NCI-H69 (cell line): ENCODE results near the gene PREX1.
"Not testable (repeated sequence)": the region's sequence is repeated elsewhere in the genome, so short reads cannot be mapped to it uniquely, and the experiment has no call there.

Source experiments
- DNase-seq: peaks from one replicate; lab custom pipeline; 2025; lab: John Stamatoyannopoulos, UW

The PREX1 gene

GRCh38 chr20:48847498-48848205, 19.9 kb upstream of the PREX1 start:
- no peak for DNase-seq

DNA sequence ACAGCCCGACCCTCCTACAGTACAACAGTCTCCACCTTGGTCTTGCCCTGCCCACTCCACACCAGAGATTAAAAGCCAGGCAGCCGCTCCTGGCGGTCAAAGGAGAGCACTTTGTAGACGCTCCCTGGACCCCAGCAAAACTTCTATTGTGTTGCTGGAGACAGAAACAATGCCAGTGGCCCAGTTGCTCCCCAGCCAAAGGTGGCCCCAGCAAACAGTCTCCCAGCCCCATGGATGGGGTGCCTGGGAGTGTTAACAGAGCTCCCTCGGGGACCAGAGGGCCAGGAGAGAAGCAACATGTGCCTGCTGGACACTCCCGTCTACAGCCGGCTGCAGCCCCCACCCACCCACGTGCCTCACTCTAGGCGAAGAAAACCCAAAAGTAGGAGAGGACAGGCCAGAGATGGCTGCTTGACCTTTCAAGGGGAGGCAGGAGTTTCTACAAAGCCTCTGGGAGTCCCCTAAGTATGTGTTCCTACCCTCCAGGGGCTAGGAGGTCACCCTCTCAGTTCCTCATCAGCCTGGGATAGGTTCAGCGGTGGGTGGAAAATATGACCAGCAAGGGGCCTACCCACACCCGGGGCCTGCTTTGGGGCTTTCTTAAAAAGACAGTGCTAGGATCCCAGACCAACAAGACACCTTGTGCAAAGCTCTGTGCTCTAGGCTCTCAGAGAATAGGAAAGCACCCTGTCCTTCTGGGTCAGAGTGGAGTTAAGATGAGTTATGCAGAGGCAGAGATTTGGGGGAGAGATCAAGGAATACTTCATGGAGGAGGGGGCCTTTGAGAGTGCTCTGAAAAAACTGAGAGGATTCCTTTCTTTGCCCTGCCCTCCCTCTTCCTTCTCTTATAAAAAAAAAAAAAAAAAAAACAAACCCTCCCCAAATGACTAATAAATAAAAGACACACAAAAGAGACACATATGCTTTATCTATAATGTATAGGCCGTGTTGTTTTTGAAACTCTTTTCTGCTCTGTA, 19.0 kb upstream of the PREX1 start:
- peak; percentile 10 for DNase-seq

DNA sequence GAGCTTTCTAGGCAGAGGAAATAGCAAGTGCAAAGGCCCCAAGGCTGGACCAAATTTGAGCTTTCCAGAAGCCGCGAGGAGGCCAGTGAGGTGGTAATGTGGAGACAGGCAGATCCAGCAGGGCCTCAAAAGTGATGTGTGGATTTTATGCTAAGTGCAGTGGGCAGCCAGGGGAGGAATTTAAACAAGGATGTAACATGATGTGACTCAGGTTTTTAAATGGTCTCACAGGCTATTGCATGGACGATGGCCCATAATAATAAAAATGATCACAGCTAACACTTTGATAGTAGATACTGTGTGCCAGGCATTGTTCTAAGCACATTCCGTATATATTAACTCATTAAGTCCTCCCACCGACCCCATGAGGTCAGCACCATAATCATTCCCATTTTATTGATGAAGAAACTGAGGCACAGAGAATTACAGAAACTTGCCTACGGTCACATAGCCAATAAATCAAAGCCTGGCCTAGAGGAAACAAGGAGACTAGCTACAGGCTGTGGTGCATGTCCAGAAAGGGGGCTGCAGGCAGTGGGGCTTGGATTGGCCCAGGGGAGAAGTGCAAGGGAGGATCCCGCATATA, 18.0 kb upstream of the PREX1 start:
- no peak for DNase-seq

- no peak for DNase-seq
Observed at GRCh38 chr20:48844996-48845395, 17.2 kb upstream of the PREX1 start.

DNA sequence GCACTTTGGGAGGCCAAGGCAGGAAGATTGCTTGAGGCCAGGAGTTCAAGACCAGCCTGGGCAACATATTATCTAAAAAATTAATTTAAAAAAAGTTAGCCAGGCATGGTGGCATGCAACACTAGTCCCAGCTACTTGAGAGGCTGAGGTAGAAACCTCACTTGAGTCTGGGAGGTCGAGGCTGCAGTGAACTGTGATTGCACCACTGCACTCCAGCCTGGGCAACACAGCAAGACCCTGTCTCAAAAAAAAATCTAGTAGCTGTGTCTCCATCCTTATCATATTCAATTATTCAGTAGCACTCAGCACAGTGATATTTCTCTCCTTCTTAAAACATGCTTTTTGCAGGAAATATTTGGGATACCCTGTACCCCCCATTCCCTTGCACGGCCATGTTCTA, 16.1 kb upstream of the PREX1 start:
- DNase-seq = not testable (repeated sequence)

GRCh38 chr20:48843057-48843806, 15.4 kb upstream of the PREX1 start:
- no peak for DNase-seq

- no peak for DNase-seq
Observed at GRCh38 chr20:48841875-48842529, 14.2 kb upstream of the PREX1 start.

- no peak for DNase-seq
Observed at GRCh38 chr20:48841196-48841874, 13.5 kb upstream of the PREX1 start.

GRCh38 chr20:48839154-48839917, 11.5 kb upstream of the PREX1 start:
- no peak for DNase-seq

- DNase-seq = no peak
Observed at GRCh38 chr20:48837014-48837413, 9.2 kb upstream of the PREX1 start.

GRCh38 chr20:48835390-48835789, 7.6 kb upstream of the PREX1 start:
- DNase-seq = no peak

DNA sequence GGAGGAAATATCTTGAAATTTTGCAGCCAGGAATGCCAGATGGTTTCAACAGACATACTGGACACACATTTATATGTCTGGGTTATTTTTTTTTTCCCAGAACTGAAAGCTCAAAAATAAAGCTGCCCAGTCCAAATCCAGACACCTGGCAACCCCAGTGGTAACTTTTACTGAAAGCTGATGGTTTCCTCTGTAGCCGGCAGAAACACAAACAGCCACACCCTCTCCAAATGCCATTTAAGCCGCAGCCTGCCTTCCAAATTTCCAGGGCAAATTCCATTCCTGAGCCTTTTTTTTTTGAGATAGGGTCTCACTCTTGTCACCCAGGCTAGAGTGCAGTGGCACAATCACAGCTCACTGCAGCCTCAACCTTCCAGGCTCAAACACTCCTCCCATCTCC, 6.5 kb upstream of the PREX1 start:
- no peak for DNase-seq

DNA sequence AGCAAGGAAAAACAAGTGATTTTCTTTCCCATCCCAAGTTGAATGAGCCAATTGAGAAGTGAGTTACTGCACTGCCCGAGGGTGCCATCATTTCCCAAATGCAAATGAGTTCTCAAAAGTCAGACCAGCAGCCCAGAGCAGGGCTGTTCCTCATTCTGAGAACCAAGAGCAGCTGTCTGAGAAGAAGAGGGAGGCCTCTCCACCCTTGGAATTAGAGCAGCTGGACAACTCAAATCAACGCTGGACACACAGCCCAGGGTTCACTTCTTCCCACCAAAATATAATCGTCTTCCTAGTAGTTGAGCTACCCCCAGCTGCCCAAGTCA, 4.6 kb upstream of the PREX1 start:
- DNase-seq = no peak

- peak; percentile 25 for DNase-seq
Observed at GRCh38 chr20:48831718-48832404, 4.1 kb upstream of the PREX1 start.

- DNase-seq = no peak
Observed at GRCh38 chr20:48830826-48831318, 3.1 kb upstream of the PREX1 start.

DNA sequence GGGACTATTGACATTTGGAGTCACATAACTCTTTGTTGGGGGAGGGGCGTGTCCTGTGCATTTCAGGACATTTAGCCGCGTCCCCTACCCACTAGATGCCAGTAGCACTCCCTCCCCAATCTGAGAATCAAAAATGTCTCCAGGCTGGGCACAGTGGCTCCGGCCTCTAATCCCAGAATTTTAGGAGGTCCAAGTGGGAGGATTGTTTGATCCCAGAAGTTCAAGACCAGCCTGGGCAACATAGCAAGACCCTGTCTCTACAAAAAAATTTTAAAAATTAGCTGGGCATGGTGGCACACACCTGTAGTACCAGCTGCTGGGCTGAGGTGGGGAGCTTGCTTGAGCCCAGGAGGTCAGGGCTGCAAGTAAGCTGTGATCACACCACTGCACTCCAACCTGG, 2.1 kb upstream of the PREX1 start:
- DNase-seq = no peak

GRCh38 chr20:48828734-48829460, 1.1 kb upstream of the PREX1 start:
- peak; percentile 7 for DNase-seq

- DNase-seq = peak; percentile 59
Observed at GRCh38 chr20:48826883-48827771, 672 bp downstream of the PREX1 start.
